HG03520 (cell line): Measurements from ENCODE around the gene DICER1.
A peak's percentile ranks its signal among the peaks of the same experiment; 100 is the strongest.
"Not testable (repeated sequence)": the region's sequence is repeated elsewhere in the genome, so short reads cannot be mapped to it uniquely, and the experiment has no call there.

ENCODE experiments used
- ATAC-seq: cut with Tn5 transposase; IDR thresholded peaks from one replicate; pipeline ENCODE4 v1.9.1; 2021; ENCODE audit warnings: mild to moderate bottlenecking, moderate library complexity; ENCODE audit not compliant: unreplicated experiment

Gene DICER1

GRCh38 chr14:95153866-95154265 lies 3.5 kb downstream of the DICER1 start:
- ATAC-seq = no peak

- ATAC-seq = no peak
Observed at GRCh38 chr14:95151561-95151960, 5.8 kb downstream of the DICER1 start.

- no peak for ATAC-seq
Observed at GRCh38 chr14:95150910-95151309, 6.4 kb downstream of the DICER1 start.

GRCh38 chr14:95149441-95149840 lies 7.9 kb downstream of the DICER1 start:
- no peak for ATAC-seq

GRCh38 chr14:95147597-95147996 lies 9.7 kb downstream of the DICER1 start:
- ATAC-seq = no peak

- no peak for ATAC-seq
Observed at GRCh38 chr14:95146079-95146771, 11.1 kb downstream of the DICER1 start.

GRCh38 chr14:95144849-95145248 lies 12.5 kb downstream of the DICER1 start:
- ATAC-seq = no peak

- peak; percentile 46 for ATAC-seq
Observed at GRCh38 chr14:95143808-95144620, 13.3 kb downstream of the DICER1 start.

- no peak for ATAC-seq
Observed at GRCh38 chr14:95142208-95142607, 15.1 kb downstream of the DICER1 start.

- ATAC-seq = no peak
Observed at GRCh38 chr14:95141684-95142083, 15.6 kb downstream of the DICER1 start.

GRCh38 chr14:95140060-95140858 lies 17.1 kb downstream of the DICER1 start:
- ATAC-seq = no peak

GRCh38 chr14:95138876-95139275 lies 18.5 kb downstream of the DICER1 start:
- ATAC-seq = no peak

- not testable (repeated sequence) for ATAC-seq
Observed at GRCh38 chr14:95138455-95138854, 18.9 kb downstream of the DICER1 start.

- ATAC-seq = no peak
Observed at GRCh38 chr14:95137804-95138167, 19.5 kb downstream of the DICER1 start.

- no peak for ATAC-seq
Observed at GRCh38 chr14:95137164-95137803, 20.0 kb downstream of the DICER1 start.

GRCh38 chr14:95136631-95137030 lies 20.7 kb downstream of the DICER1 start:
- ATAC-seq = no peak

- ATAC-seq = no peak
Observed at GRCh38 chr14:95134304-95134933, 22.9 kb downstream of the DICER1 start.

- no peak for ATAC-seq
Observed at GRCh38 chr14:95133282-95133681, 24.0 kb downstream of the DICER1 start.

- ATAC-seq = no peak
Observed at GRCh38 chr14:95132760-95133159, 24.6 kb downstream of the DICER1 start.

- no peak for ATAC-seq
Observed at GRCh38 chr14:95130549-95130948, 26.8 kb downstream of the DICER1 start.

- no peak for ATAC-seq
Observed at GRCh38 chr14:95128140-95128539, 29.2 kb downstream of the DICER1 start.
